Left ventricle myocardium inferior (tissue), 1 donor: Measurements from ENCODE around the gene PPCDC. TPM values are rescaled to one million over a fixed set of nuclear protein-coding genes. Genes with fewer than 3 reads are reported as not detected.
A peak's percentile ranks its signal among the peaks of the same experiment; 100 is the strongest.

Experiments used
- DNase-seq: peaks from one replicate; pipeline ENCODE4 v3.0.0-alpha.2; 2020
- H3K27ac ChIP-seq: fragments of 200-600 bp; replicated peaks from 2 replicates; pipeline ENCODE4 v1.8.0; 2021
- H3K27me3 ChIP-seq: fragments of 200-600 bp; 2 replicates; pipeline ENCODE4 v1.8.0; 2021; ENCODE audit warnings: low read depth
- H3K36me3 ChIP-seq: fragments of 200-600 bp; 2 replicates; pipeline ENCODE4 v1.8.0; 2021
- H3K4me1 ChIP-seq: fragments of 200-600 bp; 2 replicates; pipeline ENCODE4 v1.8.0; 2021
- H3K4me3 ChIP-seq: fragments of 200-600 bp; 2 replicates; pipeline ENCODE4 v1.8.0; 2021; ENCODE audit warnings: mild to moderate bottlenecking, moderate library complexity
- H3K9me3 ChIP-seq: fragments of 200-600 bp; replicated peaks from 2 replicates; pipeline ENCODE4 v1.8.0; 2021
- CTCF ChIP-seq: fragments of 200-600 bp; IDR thresholded peaks from 2 replicates; pipeline ENCODE4 v1.8.0; 2021; ENCODE audit warnings: antibody characterized with exemption, mild to moderate bottlenecking, borderline replicate concordance
- intact Hi-C: fragments of 100-400 bp; cut with micrococcal nuclease; formaldehyde crosslinking; loops from one replicate; pipeline ENCODE4 v1.11.0; 2022
- total RNA-seq: library from RNA; stranded (reverse); fragmentation: NEBNext Ultra II Directional; extraction: Animal tissue kit (Norgen Biotek cat#: 25700); gene quantifications from one replicate; pipeline ENCODE4 v1.2.1, GENCODE V29; 2021
- donor health status: DM: no; HTN: yes; CAD: no; lungs with severe emphysema.

Gene PPCDC
- total RNA-seq, 1 donor from 2014 or later: 5.0 TPM

GRCh38 chr15:74982183-74982582 is 41.2 kb upstream of the PPCDC start:
- H3K27me3 ChIP-seq: peaks cover 54% of the 10 kb centered on the region
- intact Hi-C loops: no loop called here
- no peaks in the 10 kb centered on the region for H3K9me3 ChIP-seq
- H3K4me3 ChIP-seq: no peak overlapping the region
- no peaks in the 10 kb centered on the region for H3K36me3 ChIP-seq
- no peak for TF ChIP-seq CTCF
- DNase-seq: no peak
- H3K4me1 ChIP-seq: no peaks in the 10 kb centered on the region
- H3K27ac ChIP-seq: no peak overlapping the region

GRCh38 chr15:74983725-74984231 is 39.6 kb upstream of the PPCDC start:
- Histone ChIP-seq H3K9me3 (no peaks in the 10 kb centered on the region), H3K27me3 (peaks cover 54% of the 10 kb centered on the region), H3K4me3 (no peak overlapping the region), H3K36me3 (no peaks in the 10 kb centered on the region), H3K27ac (no peak overlapping the region), H3K4me1 (no peaks in the 10 kb centered on the region)
- DNase-seq: no peak
- intact Hi-C loops: no loop called here
- TF ChIP-seq CTCF: no peak

- no peaks in the 10 kb centered on the region for H3K9me3 ChIP-seq
- no peaks in the 10 kb centered on the region for H3K4me1 ChIP-seq
- peak; percentile 47 for TF ChIP-seq CTCF
- H3K36me3 ChIP-seq: no peaks in the 10 kb centered on the region
- DNase-seq: no peak
- no peak overlapping the region for H3K27ac ChIP-seq
- intact Hi-C loops: no loop called here
- H3K4me3 ChIP-seq: no peak overlapping the region
- H3K27me3 ChIP-seq: peaks cover 39% of the 10 kb centered on the region
Observed at GRCh38 chr15:74988007-74988800, 35.2 kb upstream of the PPCDC start.

GRCh38 chr15:74989527-74989926 is 33.9 kb upstream of the PPCDC start:
- intact Hi-C loops: no loop called here
- H3K27me3 ChIP-seq: peaks cover 36% of the 10 kb centered on the region
- TF ChIP-seq CTCF: no peak

GRCh38 chr15:74992619-74993018 is 30.8 kb upstream of the PPCDC start:
- TF ChIP-seq CTCF: no peak
- Histone ChIP-seq H3K4me1 (peaks cover 11% of the 10 kb centered on the region), H3K4me3 (no peak overlapping the region), H3K9me3 (no peaks in the 10 kb centered on the region), H3K27me3 (peaks cover 32% of the 10 kb centered on the region), H3K27ac (no peak overlapping the region), H3K36me3 (no peaks in the 10 kb centered on the region)
- DNase-seq: no peak
- intact Hi-C loops: no loop called here

More at GRCh38 chr15:74989527-74989926, 33.9 kb upstream of the PPCDC start:
- Histone ChIP-seq H3K4me3 (no peak overlapping the region), H3K27ac (no peak overlapping the region), H3K36me3 (no peaks in the 10 kb centered on the region), H3K9me3 (no peaks in the 10 kb centered on the region), H3K4me1 (no peaks in the 10 kb centered on the region)
- DNase-seq: no peak
